Astrocyte of the spinal cord (primary cell): Measurements from ENCODE around the gene AOAH.

Experiments
- DNase-seq: peaks from one replicate; pipeline ENCODE4 v3.0.0; 2011; ENCODE audit warnings: low read depth, low spot score
- H3K4me3 ChIP-seq: 2 replicates; pipeline ENCODE4 v1.5.1; 2011; ENCODE audit warnings: low read depth, mild to moderate bottlenecking, low read length, moderate library complexity
- in situ Hi-C: cut with HindIII; loops from 2 replicates; pipeline ENCODE4 v1.10.0; 2017; ENCODE audit warnings: low sequenced_read_pairs
- TF ChIP-seq, protein P1 (sequence below): IDR thresholded peaks from 2 replicates; pipeline ENCODE4 v1.5.1; 2012; ENCODE audit warnings: low read depth, mild to moderate bottlenecking, low read length, inconsistent platforms

The AOAH gene

DNA sequence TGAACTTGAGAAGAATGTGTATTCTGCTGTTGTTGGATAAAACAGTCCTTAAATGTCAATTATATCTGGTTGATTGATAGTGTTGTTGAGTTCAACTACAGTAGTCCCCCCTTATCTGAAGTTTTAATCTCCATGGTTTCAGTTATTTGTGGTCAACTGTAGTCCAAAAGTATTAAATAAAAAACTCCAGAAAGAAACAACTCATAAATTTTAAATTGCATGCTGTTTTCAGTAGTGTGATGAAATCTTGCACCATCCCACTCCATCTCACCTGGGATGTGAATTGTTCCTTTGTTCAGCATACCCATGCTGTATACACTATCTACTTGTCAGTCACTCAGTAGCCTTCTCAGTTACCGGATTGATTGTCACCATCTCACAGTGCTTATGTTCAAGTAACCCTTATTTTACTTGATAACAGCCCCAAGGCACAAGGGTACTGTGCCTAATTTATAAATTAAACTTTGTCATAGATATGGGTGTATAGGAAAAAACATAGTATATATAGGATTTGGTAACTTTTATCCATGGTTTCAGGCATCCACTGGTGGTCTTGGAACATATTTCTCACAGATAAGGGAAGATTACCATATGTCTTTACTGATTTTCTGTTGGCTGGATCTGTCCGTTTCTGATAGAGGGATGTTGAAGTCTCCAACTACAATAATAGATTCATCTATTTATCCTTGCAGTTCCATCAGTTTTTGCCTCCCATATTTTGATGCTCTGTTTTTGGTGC is 57.1 kb downstream of the AOAH start:
- DNase-seq = no peak
- no peak overlapping the region for H3K4me3 ChIP-seq
- TF ChIP-seq, protein P1, sequence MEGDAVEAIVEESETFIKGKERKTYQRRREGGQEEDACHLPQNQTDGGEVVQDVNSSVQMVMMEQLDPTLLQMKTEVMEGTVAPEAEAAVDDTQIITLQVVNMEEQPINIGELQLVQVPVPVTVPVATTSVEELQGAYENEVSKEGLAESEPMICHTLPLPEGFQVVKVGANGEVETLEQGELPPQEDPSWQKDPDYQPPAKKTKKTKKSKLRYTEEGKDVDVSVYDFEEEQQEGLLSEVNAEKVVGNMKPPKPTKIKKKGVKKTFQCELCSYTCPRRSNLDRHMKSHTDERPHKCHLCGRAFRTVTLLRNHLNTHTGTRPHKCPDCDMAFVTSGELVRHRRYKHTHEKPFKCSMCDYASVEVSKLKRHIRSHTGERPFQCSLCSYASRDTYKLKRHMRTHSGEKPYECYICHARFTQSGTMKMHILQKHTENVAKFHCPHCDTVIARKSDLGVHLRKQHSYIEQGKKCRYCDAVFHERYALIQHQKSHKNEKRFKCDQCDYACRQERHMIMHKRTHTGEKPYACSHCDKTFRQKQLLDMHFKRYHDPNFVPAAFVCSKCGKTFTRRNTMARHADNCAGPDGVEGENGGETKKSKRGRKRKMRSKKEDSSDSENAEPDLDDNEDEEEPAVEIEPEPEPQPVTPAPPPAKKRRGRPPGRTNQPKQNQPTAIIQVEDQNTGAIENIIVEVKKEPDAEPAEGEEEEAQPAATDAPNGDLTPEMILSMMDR = no peak
- in situ Hi-C loops = no loop called here

DNA sequence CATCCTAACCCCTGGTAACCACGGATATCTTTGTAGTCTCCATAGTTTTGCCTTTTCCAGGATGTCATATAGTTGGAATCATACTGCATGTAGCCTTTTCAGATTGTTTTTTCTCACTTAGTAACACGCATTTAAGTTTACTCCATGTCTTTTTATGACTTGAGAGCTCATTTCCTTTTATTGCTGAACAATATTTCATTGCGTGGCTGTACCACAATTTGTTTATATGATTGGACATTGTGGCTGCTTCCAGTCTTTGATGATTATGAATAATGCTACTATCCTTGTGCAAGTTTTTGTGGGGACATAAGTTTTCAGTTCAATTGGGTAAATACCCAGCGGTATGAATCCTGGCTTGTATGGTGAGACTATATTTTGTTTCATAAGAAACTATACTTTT is 60.8 kb downstream of the AOAH start:
- no peak overlapping the region for H3K4me3 ChIP-seq
- DNase-seq = no peak
- in situ Hi-C loops = no loop called here
- TF ChIP-seq, protein P1 = no peak

DNA sequence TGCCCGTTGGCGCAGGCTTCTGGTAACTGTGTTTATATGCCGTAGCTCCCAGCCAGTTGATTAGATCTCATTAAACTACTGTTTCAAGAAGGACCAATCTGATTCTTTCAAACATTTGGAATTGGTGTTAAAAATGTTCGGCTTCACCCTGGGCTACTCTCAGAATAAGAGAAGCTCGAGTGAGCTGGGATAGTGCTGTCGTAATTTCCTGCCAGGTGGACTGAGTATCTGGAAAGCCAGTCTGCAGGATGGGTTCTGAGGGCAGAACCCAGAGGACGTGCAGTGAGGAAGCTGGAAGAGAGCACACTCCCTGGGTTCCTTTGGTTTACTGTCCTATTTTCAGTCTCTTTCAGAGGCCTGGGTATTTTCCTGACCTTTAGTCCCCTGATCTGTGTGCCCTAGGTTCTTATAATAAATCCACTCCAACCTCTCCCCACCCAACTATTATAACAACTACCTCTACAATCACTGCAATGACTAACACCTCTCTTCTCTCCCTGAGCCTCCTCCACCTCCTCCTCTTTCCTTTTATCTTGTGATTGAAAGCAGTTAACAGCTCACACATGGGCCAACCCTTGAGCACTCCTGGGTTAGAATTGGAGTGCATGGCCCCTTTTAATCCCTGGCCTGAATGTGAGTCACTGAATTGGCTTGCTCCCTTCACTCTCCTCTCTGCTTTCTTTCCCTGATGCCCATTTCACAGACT is 63.0 kb downstream of the AOAH start:
- H3K4me3 ChIP-seq = no peak overlapping the region
- TF ChIP-seq, protein P1 = no peak
- DNase-seq = no peak
- in situ Hi-C loops = no loop called here

DNA sequence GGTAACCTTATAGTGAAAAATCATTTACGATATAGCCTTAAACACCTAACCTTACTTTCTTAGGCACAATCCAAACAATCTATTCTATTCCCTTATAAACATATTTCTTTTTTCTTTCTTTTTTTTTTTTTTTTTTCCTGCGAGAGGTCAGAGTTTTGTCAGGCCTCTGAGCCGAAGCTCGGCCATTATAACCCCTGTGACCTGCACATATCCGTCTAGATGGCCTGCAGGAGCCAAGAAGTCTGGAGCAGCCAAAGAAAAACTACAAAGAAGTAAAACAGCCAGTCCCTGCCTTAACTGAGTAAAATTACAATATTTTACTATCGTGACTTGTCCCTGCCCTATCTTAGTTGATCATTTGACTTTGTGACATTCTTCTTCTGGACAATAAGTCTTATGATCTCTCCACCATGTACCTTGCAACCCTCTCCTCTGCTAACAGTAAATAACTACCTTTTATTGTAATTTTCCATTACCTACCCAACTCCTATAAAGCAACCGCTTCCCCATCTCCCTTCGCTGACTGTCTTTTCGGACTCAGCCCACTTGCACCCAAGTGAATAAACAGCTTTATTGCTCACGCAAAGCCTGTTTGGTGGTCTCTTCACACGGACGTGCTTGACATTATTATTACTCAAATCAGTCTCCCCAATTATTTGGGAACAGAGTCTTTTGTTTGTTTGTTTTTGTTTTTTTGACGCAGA is 64.5 kb downstream of the AOAH start:
- DNase-seq = no peak
- in situ Hi-C loops = no loop called here
- TF ChIP-seq, protein P1 = no peak
- H3K4me3 ChIP-seq = no peak overlapping the region

DNA sequence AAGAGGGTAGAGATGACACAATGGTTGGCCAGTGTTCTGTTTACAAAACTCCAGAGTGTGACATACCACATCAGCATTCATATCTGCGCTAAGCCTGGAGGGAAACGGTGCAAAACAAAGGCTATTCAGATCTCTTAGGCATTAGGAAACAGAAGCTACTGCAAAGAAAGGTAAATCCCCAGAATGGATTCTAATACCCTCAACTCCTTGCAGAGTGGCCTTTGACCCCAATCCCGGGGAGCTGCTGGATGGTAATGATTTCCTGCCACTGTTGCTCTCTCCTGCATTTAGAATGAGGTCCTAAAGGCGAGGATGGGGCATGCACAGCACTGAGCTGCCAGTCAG is 65.2 kb downstream of the AOAH start:
- TF ChIP-seq, protein P1 = no peak
- in situ Hi-C loops = no loop called here
- peak; percentile 67 for DNase-seq
- H3K4me3 ChIP-seq = no peak overlapping the region

DNA sequence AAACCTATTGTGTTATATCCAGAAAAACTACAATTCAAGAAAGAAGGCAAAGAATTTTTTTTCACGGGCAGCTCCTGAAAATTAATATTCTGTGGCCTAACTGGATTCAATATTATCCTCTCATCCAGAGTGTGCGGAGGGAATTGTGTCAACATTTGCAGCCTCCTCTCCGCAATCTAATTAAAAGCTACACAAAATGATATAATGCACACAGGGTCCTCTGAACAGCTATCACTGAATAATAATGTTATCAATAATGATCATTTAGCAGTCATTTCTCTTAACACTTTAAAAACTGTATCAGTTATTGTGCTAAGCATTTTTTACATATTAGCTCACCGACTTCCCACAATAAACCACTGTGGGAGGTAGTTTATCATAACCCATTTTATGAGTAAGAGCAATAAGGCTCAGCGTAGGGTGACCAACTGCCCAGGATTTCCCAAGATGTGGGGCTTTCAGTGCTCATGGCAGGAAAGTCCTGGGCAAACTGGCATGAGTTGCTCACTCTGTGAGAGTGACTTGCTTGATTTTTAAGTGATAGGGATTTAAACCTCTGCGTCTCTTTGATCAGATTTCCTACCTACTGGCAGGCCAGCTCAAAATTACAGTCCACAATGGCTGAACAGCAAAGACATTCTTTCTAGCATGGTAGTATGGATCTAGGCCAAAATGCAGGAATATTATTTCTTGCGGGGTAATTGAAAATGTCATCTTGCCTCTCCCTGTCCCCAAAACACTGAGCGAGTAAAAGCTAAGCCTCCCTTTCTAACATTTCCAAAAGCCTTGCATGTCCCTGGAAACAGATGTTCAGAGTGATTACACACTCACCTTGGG is 65.7 kb downstream of the AOAH start:
- in situ Hi-C loops = no loop called here
- no peak overlapping the region for H3K4me3 ChIP-seq
- TF ChIP-seq, protein P1 = no peak
- DNase-seq = peak; percentile 87
